IPS-NIHi11 (cell line): ENCODE measurements around the gene SPAG4.
A peak's percentile ranks its signal among the peaks of the same experiment; 100 is the strongest.

Experiments used
- DNase-seq: peaks from one replicate; pipeline ENCODE4 v3.0.0; 2012; ENCODE audit warnings: mixed read lengths, low spot score

SPAG4 gene, protein sequence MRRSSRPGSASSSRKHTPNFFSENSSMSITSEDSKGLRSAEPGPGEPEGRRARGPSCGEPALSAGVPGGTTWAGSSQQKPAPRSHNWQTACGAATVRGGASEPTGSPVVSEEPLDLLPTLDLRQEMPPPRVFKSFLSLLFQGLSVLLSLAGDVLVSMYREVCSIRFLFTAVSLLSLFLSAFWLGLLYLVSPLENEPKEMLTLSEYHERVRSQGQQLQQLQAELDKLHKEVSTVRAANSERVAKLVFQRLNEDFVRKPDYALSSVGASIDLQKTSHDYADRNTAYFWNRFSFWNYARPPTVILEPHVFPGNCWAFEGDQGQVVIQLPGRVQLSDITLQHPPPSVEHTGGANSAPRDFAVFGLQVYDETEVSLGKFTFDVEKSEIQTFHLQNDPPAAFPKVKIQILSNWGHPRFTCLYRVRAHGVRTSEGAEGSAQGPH

DNA sequence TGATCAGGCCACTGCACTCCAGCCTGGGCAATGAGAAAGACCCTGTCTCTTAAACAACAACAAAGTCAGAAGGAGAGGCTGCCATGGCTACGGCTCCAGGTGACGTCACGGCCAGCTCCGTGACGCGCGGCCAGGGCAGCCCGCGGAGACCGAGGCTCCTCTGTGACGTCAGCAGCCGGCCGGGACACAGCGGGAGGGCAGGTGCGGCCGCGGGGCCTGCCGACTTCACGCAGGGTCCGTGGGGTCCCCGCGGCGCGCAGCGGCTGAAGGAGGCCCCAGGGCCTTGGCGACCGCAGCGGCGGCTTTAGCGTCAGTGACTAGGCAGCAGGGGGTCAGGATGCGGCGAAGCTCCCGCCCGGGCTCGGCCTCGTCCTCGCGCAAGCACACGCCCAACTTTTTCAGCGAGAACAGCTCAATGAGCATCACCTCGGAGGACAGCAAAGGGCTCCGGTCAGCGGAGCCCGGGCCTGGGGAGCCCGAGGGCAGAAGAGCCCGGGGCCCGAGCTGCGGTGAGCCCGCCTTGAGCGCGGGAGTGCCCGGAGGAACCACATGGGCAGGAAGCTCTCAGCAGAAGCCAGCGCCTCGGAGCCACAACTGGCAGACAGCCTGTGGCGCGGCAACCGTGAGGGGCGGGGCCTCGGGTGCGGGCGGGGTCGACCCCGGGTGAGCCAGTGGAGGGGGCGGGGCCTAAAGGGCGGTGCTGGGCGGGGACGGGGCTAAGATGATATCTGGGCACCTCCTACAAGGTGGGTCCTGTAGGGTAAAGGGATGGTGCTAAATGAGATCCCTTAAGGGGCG is at the start of gene SPAG4:
SPAG4 (plus strand) TSS at position 163 of the 798 bp plus-strand sequence; CDS start at position 338, 175 bp downstream.
- peak; percentile 97 for DNase-seq

DNA sequence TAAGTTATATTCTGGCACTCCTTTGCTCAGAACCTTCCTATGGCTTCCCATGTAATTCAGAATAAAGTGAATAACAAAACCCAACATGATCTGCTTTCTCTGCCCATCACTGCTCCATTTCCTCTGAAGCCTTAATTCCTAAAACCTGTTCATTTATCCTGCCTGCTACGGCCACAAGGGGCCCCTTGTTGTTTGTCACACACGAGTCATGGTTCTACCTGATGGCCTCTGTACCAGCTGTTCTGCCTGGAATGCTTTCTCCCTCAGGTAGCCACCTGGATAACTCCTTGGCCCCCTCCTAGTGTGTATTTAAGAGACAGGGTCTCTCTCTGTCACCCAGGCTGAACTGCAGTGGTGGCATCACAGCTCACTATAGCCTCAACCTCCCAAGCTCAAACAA is 47.0 kb upstream of the SPAG4 start:
- DNase-seq = peak; percentile 74

DNA sequence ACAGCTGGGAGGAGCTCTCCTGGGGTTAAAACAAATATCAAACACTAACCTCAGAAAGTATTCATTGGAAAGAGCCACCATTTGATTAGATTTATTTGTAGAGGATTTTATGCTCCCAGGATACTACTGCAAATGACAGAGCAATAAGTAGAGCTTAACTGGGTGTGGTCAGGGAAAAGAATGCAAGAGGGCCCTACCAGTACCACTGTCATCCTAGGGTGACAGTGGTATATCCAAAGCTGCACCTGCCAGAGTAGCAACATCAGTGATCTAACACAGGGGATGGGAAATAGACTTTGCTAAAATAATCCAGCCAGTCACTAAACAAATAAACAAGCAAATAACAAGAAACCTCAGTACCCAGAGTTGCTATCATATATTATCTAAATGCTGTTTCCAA is 44.1 kb upstream of the SPAG4 start:
- no peak for DNase-seq

DNA sequence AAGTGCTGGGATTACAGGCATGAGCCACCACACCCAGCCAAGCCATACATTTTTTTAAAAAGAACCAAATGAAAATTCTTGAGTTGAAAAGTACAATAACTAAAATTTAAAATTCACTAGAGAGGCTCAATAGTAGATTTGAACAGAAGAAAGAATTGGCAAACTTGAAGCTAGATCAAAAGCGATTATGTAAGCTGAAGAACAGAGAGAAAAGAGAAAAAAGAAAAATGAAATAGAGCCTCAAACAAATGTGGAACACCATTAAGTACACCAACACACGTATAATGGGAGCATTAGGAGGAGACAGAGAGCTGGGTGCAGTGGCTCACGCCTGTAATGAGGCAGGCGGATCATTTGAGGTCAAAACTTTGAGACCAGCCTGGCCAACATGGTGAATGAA is 42.8 kb upstream of the SPAG4 start:
- no peak for DNase-seq

DNA sequence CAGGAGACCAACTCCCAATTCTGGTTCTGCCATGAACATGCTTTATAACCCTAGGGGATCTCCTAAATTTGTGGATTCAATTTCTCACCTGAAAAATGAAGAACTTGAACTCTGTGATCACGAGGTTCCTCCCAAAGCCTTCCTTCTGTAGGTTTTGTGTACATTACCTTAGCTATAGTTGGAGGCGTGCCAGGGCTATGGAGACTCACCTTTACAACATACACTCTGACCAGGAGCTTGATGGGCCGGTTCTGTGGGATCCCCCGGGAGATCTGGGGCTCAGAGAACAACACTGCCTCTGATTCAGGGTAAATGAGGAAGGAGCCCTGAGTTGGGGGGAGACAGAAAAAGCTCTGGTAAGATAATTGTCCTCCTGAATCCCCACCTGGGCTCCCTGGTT is 39.7 kb upstream of the SPAG4 start:
- DNase-seq = no peak

DNA sequence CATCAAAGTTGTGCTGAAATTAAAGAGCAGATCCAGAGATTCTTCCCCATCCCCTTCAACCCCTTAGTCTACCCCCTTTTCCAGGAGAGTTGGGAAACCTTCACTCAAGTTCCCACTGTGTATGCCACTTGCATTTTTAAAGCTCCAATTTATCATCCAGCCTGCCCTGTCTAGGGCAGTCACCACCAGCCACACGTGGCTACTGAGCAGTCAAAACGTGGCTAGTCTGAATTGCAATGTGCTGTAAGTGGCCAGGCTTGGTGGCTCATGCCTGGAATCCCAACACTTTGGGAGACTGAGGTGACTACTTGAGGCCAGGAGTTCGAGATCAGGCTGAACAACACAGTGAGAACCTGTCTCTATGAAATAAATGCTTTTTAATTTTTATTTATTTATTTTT is 38.8 kb upstream of the SPAG4 start:
- DNase-seq = no peak

DNA sequence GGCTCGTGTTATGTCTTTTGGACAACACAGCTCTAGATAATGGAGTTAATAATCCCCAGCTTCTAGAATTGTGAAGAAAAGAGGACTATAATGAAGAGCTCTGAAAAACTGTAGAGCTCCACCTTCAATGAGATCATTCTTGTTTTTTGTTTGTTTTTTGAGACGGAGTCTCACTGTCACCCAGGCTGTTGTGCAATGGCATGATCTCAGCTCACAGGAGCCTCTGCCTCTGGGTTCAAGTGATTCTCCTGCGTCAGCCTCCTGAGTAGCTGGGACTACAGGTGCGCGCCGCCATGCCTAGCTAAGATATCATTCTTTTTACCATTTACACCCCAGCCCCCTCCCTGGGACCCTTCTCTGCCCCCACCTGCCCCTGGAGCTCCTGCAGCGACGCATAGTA is 37.2 kb upstream of the SPAG4 start:
- DNase-seq = no peak

DNA sequence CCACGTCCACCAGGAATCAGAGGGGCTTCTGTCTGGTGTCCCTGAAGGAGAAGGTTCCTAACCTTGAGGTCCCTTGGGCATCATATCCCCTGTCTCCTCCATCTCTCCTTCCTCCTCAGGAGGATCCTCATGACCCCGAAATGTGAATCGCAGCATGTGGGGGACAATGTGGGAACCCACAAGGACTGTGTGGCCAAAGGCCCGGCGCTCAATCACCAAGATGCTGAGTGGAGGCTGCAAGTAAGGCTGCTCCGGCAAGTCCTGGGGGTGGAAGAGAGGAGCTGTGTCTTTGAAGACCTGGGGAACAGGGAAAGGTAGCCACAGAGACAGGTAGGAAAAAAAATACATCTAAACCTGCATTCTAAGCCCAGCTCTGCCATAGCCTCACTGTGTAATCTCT is 36.4 kb upstream of the SPAG4 start:
- no peak for DNase-seq

DNA sequence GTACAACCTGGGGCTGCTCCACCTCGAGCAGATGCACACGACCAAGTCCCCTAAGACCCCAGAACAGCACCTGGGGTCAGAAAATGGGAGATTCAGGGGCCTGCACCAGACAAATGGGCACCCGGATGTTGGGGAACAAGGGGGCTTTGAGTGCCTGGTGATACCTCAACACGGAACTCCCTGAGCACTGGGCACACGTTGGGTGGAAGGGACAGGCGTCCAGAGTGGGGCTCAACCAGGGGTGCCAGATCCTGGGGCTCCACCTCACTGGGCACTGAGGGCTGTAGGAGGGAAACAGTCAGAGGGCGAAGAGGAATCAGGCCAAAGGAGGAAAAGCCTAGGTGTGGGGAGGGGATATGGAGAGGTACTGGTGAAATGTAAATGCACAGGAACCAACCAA is 33.5 kb upstream of the SPAG4 start:
- DNase-seq = no peak

DNA sequence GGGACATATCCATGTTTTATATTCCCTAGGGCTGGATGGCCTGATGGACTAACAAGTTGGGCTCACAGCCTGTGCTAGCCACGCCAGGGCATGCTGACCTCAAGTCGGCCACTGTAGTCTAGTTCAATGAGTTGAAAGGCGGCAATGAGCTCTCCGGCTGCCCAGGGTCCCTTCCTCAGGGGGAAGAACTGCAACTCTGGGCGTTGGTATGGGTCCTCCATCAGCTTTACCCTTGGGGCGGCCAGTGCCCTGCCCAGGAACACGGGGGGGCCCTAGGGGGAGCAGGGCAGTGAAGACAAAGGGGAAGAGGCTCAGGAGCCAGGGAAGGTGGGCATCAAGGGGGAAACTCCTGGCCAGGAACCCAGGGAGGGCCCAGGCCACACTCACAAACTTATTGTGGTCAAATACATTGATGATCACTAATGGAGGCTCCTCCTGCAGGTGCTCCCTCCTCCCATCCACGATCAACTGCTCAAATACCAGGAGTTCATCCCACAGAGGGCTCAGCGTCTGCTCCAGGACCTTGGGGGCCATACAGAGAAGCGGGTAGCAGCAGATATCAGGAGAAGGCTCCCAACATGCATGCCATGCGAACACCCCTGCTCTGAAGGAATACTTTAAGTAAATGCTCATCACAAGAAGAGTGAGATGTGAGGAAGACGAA is 32.8 kb upstream of the SPAG4 start:
- DNase-seq = no peak

DNA sequence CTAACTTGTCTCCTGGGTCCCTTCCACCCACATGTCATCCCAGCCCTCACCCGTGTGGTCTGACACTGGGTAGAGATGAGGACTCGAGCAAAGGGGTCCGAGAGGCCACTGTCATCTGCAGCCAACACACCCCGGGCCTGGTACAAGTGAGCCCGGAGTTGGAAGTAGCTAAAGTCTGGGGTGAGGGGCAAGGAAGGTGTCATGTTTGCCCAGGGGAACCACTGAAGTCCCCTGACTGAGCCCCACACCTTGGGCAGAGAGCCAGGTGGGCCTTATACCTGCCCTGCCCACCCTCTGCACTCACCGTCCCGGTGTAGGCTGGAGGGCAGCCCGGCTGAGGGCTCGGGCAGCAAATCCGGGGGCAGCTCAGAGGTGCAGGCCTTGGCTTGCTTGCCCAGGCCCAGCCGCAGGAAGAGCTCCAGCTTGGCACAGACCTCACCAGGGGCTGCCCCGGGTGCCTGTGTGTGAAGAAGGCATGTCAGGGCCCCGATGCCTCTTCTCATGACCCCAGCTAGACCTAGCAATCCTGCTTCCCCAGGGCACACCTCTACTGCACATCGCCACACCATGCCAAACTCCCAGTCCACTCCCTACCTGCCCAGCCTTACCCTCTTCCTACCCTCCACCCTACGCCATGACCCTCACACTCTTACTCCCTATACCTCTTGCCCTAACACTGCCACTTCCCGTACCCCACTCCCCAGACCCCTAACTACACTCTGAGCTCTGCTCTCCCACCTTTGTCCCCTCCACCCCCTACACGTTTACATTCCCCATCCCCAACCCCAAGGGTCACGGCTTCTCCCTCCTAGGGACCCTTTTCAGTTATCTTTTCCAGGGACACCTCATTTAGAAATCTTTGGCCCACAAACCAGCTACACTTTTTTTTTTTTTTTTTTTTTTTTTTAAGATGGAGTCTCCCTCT is 31.7 kb upstream of the SPAG4 start:
- DNase-seq = no peak

DNA sequence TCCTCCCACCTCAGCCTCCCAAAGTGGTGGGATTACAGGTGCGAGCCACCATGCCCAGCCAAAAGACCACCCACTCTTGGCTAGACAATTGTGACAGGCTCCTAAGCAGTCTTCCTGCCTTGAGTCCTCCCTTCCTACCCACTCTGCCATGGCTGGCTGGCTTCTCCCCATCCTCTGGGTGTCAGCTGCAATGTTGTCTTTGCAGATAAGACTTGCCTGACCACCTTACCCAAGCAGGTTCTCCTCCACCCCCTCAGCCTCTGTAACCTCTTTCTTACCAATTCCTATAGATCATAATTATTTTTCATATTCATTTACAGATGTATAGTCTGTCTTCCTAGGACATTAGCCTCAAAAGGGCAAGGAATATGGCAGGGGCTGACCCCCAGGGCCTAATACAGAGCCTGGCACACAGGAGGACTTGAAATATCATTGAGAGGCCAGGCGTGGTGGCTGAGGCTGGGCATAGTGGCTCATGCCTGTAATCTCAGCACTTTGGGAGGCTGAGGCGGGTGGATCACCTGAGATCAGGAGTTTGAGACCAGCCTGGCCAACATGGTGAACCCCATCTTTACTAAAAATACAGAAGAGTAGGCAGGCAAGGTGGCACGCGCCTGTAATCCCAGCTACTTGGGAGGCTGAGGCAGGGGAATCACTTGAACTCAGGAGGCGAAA is 28.7 kb upstream of the SPAG4 start:
- no peak for DNase-seq

DNA sequence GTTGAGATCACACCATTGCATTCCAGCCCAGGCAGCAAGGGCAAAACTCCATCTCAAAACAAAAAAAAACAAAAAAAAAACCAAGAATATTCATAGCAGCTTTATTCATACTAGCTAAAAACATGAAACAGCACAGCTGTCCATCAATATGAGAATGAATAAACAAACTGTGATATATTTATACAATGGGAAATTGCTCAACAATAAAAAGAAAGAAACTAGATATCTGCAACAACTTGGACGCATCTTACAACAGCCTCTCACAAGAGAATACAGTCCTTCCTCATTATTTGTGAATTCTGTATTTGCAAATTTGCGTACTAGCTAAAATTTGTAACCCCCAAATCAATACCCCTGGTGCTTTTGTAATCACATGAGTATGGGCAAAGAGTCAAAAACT is 28.2 kb upstream of the SPAG4 start:
- DNase-seq = no peak

DNA sequence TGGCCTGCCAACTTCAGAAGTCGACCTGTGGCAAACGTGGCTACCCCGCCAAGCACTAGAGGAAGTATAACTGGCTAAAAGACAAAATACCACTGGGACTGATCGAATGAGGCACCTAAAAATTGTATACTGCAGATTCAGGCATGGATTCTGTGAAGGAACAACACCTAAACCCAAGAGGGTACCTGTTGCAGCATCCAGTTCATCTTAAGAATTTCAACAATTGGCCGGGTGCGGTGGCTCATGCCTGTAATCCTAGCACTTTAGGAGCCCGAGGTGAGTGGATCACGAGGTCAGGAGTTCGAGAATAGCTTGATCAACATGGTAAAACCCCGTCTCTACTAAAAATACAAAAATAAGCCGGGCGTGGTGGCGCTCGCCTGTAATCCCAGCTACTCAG is 27.2 kb upstream of the SPAG4 start:
- no peak for DNase-seq

DNA sequence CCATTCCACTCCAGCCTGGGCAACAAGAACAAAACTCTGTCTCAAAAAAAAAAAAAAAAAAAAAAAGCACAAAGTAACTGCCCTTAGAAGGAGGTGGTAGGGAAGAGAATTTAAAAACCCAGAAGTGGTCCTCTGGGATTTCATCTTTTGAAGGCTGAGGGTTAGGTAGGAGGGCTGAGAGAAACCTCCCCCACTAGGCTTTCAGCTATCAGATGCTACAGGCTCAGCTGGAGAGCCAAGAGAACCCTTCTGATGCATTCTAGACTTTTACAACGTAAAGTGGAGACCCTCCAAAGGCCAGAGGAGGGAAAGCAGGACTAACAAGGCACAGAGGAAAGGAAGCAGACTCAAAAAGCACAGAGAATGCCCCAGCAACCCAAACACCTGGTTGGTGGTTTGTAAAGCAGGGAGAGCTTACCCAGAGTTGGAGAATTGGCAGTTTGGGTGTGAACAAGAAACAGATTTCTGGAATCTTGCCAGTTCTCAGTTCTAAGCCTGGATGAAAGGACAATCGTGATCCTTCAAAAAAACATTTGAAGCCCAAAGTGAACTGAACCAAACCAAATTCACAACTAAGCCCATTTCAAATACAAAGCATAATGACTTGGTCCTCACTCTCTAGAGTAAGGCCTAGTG is 23.2 kb upstream of the SPAG4 start:
- no peak for DNase-seq

DNA sequence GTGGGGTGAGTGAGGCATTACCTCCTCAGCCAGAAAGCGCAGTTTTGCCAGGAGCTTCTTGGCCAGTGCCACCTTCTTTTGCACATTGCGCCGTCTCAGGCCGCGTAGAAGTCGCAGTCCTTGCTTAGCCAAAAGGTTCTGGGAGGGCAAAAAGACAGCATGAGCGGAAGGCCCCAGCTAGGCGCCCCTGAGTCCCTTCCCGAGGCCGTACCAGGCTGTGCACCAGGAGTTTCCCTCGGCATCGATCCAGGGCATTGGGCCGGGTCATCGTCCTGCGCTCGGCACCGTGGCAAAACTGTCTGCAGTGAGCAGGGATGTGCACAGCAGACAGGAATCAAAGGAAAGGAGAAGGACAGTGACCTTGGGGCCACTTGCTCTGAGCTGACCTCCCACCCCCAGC is 20.2 kb upstream of the SPAG4 start:
- DNase-seq = peak; percentile 0

DNA sequence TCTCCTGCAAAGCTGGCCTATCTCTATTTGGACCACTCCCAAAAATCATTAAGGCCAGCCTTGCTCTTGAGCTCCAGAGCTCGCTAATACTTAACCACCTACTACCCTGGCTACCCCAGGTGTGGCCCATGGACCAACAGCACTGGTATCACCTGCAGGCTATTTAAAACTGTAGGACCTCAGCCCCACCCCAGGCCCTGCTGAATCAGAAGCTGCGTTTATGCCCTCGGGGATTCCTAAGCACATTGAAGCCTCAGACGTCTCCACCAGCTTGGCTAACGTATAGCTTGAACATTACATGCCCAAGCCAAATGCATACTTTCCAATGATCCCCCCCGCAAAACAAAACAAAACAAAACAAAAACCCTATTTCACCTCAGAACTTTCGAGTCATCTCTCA is 19.7 kb upstream of the SPAG4 start:
- peak; percentile 1 for DNase-seq

DNA sequence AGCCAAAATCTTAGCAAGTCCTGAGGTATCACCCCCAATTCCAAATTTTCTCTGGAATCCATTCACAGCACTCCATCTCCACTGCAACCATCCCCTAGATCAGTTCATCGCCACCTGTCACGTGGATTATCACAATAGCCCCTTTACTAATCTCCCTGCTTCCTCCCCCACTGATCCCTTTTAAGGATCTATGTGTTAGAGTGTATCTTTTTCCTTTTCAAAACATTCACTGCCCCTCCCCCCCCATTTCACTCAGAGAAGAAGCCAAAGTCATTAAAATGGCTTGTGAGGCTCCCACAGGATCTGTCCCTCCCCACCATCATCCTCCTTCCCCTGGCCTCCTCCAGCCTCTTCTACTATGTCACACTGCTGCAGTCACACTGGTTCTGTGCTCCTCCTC is 18.4 kb upstream of the SPAG4 start:
- no peak for DNase-seq

DNA sequence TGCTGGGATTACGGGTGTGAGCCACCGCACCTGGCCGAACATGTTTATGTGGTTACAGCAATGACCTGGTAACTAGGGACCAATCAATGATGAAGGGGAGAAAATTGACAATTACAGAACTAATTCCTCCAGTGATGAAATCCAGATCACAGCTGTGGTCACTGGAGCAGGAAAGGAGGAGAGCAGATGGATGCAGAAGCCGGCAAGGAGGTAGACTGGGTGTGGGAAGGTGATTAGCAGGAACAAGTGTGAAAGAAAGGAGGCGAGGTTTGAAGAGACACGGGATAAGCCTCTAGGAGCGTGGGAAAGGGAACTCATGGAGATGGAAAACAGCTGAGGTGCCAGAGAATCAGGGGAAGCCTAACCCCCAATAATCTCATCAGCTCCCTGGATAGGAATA is 17.2 kb upstream of the SPAG4 start:
- no peak for DNase-seq

DNA sequence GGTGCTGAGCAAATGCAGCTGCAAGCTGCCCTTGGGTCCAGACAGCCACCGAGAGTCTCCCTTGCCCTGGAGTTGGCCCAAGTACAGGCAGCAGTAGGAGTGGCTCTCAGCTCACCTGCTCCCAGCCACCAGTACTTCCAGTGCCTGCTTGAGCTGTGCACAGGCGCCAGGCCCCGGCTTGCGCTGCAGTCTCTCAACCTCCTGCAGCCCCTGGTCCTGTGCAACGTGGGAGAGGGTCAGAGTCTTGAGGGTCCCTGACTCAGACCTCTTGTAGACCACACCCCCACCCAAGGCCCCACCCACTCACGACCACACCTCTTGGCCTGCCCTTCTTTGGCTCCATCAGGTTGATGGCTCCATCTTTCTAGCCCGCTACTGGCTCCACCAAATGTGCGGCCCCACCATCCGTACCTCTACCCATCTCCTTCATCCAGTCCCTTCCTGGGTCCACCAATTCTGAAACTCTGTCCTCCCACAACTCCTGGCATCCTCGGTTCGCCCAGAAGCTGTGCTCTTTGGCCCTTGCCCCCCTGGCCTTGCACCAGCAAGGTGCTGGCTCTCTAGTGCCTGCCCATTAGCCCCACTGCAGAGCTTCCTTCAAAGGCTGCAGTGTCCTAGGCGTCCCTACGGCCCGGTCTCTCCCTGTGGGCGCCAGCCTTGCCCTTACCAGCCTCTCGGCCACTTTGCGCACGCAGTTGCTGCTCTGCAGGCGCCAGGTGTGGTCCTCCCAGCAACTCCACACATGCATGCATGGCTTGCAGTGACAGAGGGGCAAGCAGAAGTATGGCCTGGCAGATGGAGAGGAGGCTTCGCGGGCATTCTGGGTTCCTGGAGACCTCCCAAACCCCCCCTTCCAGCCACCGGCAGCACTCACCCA is 16.5 kb upstream of the SPAG4 start:
- no peak for DNase-seq
